Muscle of leg (tissue), 11 donors: ENCODE data around the gene NRK. TPM values are rescaled to one million over a fixed set of nuclear protein-coding genes. Genes with fewer than 3 reads are reported as not detected.

Source experiments
- DNase-seq: peaks from one replicate; pipeline ENCODE4 v3.0.0; 2013
- H3K27ac ChIP-seq: one replicate; pipeline ENCODE4 v1.5.1; 2013; ENCODE audit warnings: mild to moderate bottlenecking, low read length, control low read depth
- H3K27me3 ChIP-seq: one replicate; pipeline ENCODE4 v1.6.1; 2013; ENCODE audit warnings: low read length; ENCODE audit not compliant: control insufficient read depth, insufficient read depth
- H3K36me3 ChIP-seq: one replicate; pipeline ENCODE4 v1.6.1; 2013; ENCODE audit warnings: low read length; ENCODE audit not compliant: control insufficient read depth, insufficient read depth
- H3K4me1 ChIP-seq: one replicate; pipeline ENCODE4 v1.6.1; 2013; ENCODE audit warnings: low read length; ENCODE audit not compliant: control insufficient read depth, insufficient read depth
- H3K4me3 ChIP-seq: one replicate; pipeline ENCODE4 v1.5.1; 2013; ENCODE audit warnings: low read length, control low read depth
- H3K9me3 ChIP-seq: replicated peaks from 2 replicates; pipeline ENCODE4 v1.6.1; 2013; ENCODE audit warnings: low read depth, low read length; ENCODE audit not compliant: control insufficient read depth
- WGBS: methylation state at CpG from one replicate; pipeline ENCODE4 v1.1.5; 2013; ENCODE audit warnings: missing lambda C conversion rate; ENCODE audit not compliant: insufficient coverage; 5-methylcytosine and 5-hydroxymethylcytosine counted together
- polyA plus RNA-seq, 8 donors: library from polyadenylated mRNA; unstranded; fragments of 120-200 nt; gene quantifications; one replicate each; pipeline versions ENCODE4 v1.2.1 to v1.2.3, GENCODE V29; 2013; ENCODE audit warnings: inconsistent platforms in 1 of 8, low replicate concordance in 1 of 8; ENCODE audit not compliant: insufficient read length in 8 of 8, insufficient read depth in 1 of 8
- total RNA-seq: library from RNA; stranded (reverse); fragments of 120-200 nt; gene quantifications from one replicate; pipeline ENCODE4 v1.2.4, GENCODE V29; 2013

Gene NRK
- total and polyA plus RNA-seq, 9 donors: 113 to 225 (median 205) TPM

DNA sequence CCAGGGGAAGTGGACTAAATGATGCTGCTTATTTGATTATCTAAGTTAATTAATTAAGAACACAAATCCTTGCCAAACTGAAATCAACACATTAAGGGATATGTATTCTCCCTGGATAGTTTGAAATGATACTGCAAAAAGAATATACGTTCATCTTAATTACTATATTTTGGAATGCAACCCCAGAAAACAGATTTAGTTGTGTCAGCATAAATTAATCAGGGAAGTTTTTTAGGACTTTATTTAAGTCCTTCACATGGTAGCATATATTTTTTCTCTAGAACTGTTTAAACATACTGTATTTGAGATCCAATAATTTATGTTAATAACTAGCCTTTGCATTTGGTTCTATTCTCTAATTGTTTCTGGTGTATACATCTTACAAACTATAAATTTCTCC, 52.5 kb downstream of the NRK start:
- Histone ChIP-seq H3K36me3 (no peaks in the 10 kb centered on the region), H3K4me1 (peaks cover 5% of the 10 kb centered on the region), H3K27ac (no peak overlapping the region), H3K9me3 (no peaks in the 10 kb centered on the region), H3K4me3 (no peak overlapping the region), H3K27me3 (peaks cover 3% of the 10 kb centered on the region)
- WGBS: no CpG with 5 or more reads among the region's 1 CpG
- DNase-seq: no peak

DNA sequence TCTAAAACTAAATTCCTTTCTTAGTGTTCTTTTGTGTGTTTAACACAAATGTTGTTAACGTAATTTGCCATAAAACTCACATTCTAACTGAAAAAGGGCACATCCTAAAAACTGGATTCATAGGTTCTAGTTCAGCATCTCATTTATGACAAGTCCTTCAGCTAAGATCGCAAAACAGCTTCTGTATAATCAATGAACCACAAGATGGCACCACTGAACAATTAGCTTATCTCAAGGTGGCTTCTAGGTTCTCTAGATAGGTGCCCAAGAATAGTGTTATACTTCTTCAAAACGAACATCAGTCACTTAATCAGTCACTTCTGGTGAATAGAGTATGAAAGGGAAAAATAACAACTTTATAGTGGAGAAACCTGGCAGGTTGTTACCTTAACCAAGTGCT, 54.3 kb downstream of the NRK start:
- 60% methylated on average over 1 of the region's 3 CpGs for WGBS
- H3K4me1 ChIP-seq: peaks cover 5% of the 10 kb centered on the region

DNA sequence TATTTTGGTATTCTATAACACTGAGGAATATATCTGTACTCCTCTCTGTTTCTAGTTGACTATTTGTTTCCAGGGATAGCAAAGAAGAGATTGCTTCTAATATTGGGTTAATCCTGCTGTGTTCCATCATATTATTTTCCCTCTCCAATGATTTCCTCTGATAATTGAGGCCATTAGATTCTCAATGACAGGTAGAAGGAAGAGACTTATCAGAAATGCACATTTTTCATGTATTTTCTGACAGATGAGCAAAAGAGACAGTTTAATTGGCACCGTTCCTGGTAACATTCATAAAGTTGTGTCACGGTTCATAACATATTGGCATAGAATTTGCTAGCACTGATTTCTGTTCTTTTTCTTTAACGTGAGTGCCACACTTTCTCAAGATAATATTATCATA, 58.2 kb downstream of the NRK start:
- Histone ChIP-seq H3K27me3 (no peaks in the 10 kb centered on the region), H3K27ac (no peak overlapping the region), H3K4me3 (no peak overlapping the region), H3K36me3 (peaks cover 6% of the 10 kb centered on the region), H3K9me3 (no peaks in the 10 kb centered on the region), H3K4me1 (no peaks in the 10 kb centered on the region)
- no CpG with 5 or more reads among the region's 3 CpGs for WGBS
- no peak for DNase-seq

More for the DNA sequence above, 54.3 kb downstream of the NRK start:
- Histone ChIP-seq H3K9me3 (no peaks in the 10 kb centered on the region), H3K4me3 (no peak overlapping the region), H3K27me3 (no peaks in the 10 kb centered on the region), H3K27ac (no peak overlapping the region), H3K36me3 (no peaks in the 10 kb centered on the region)
- DNase-seq: no peak

DNA sequence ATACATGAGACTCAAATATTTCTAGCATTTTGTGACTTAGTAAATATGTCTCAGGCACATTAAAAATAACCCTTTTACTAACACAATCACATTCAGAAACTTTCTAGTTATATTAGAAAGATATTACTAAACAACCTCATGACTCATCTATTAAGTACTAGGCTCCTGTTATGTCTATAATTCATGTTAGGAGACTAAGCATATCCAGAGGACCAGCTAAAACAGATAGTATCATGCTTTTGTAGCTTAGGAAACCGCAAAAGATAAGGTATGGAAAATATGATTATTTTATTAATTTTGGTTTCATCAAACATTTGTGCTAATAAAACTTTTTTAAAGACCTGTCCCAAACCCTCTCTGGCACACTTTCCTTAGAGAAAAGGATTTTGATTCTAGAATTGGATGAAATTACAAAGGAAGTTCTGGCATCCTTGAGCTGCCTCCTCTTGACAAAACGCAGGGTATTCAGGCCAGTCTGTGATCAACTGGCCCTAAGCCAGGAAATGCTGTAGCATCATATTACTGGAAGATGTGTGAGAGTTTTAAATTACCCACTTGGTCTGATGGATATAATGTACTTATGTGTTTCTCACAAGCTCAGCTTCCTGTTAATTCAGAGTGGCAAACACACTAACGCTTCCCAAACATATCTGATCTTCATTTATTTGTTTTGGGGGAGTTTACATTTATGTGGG, 60.4 kb downstream of the NRK start:
- H3K27ac ChIP-seq: no peak overlapping the region
- H3K9me3 ChIP-seq: no peaks in the 10 kb centered on the region
- no peak overlapping the region for H3K4me3 ChIP-seq
- no peaks in the 10 kb centered on the region for H3K27me3 ChIP-seq
- WGBS: 14% methylated on average over 1 of the region's 3 CpGs
- H3K4me1 ChIP-seq: no peaks in the 10 kb centered on the region
- peaks cover 6% of the 10 kb centered on the region for H3K36me3 ChIP-seq
- peak; percentile 70 for DNase-seq

DNA sequence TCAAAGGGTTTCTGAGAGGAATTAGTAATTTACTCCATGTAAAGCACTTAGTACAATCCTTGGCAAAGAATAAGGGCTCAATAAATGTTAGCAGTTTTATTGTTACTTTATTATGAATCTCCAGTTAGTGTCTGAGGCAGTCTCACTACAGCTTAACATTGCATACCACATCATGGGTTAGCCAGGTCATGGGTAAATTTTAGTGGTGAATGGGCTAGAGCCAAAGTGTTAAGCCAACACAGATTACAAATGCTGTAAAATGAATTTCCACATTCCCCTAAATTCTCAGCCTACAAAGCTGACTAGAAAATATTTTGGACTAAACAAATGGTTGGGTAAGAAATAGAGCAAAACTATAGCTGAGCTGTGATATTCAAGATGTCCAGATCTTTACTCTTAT, 72.4 kb downstream of the NRK start:
- H3K36me3 ChIP-seq: peaks cover 13% of the 10 kb centered on the region
- no peaks in the 10 kb centered on the region for H3K27me3 ChIP-seq
- no peak for DNase-seq
- no peaks in the 10 kb centered on the region for H3K9me3 ChIP-seq
- no peak overlapping the region for H3K4me3 ChIP-seq
- no peak overlapping the region for H3K27ac ChIP-seq
- H3K4me1 ChIP-seq: no peaks in the 10 kb centered on the region

DNA sequence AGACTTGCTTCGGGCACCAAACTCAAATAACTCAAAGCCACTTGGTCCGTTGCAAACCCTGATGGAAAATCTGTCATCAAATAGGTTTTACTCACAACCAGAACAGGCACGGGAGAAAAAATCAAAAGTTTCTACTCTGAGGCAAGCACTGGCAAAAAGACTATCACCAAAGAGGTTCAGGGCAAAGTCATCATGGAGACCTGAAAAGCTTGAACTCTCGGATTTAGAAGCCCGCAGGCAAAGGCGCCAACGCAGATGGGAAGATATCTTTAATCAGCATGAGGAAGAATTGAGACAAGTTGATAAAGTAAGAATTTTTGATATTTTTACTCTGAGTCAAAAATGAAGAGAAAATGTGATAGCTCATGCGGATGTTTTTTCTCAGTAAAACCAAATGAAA, 87.2 kb downstream of the NRK start:
- Histone ChIP-seq H3K36me3 (peaks cover 11% of the 10 kb centered on the region), H3K27ac (no peak overlapping the region), H3K4me3 (no peak overlapping the region), H3K4me1 (no peaks in the 10 kb centered on the region), H3K27me3 (peaks cover 14% of the 10 kb centered on the region), H3K9me3 (no peaks in the 10 kb centered on the region)
- no peak for DNase-seq
- WGBS: 83% methylated on average over 4 of the region's 8 CpGs

DNA sequence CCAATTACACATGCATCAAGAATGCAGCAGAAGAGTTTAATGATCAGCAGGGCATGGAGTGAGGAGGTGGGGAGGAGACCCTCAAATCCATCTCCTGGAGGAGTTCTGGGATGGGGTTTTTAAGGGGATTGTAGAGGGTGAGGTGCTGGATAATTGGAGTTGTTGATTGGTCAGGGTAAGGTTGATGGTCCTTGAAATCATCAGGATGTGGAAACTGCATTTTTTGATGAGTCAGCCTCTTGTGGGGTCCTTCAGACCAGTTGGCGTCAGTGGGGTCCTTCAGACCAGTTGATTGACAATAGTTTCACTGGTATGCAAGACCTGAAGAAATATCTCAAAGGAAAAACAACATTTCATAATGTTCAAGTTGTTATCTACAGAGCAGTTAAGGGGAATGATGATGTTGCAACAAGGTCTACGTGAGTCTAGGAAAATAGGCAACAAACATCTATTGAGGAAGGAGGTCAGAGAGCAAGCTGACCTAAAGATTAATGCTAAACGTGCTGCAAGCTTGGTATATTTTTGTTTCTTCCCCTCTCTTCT, 88.3 kb downstream of the NRK start:
- peaks cover 11% of the 10 kb centered on the region for H3K36me3 ChIP-seq
- H3K27me3 ChIP-seq: peaks cover 14% of the 10 kb centered on the region
- no peak overlapping the region for H3K4me3 ChIP-seq
- no peak overlapping the region for H3K27ac ChIP-seq
- H3K4me1 ChIP-seq: no peaks in the 10 kb centered on the region
- H3K9me3 ChIP-seq: no peaks in the 10 kb centered on the region
- WGBS: no CpG with 5 or more reads among the region's 3 CpGs
- no peak for DNase-seq

DNA sequence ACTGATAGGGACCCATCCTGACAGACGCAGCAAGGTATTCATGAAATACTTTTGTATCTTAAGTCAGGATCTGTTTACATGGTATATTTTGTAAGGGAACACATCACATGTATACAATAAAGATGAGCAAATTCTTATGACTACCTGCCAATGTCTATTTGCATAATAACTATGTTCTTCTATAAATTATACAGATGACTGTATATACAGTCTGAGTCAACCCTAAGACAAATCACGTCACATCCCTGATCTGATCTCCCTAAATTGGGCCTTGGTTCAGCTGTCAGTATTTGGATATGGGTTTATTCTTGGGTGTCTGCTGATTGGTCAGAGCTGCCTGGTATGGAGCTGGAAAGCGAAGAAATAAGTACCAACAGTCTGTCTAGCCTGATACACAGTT, 122.9 kb downstream of the NRK start:
- H3K4me3 ChIP-seq: no peak overlapping the region
- WGBS: no CpG with 5 or more reads among the region's 3 CpGs
- H3K27me3 ChIP-seq: no peaks in the 10 kb centered on the region
- H3K36me3 ChIP-seq: peaks cover 22% of the 10 kb centered on the region
- no peaks in the 10 kb centered on the region for H3K4me1 ChIP-seq
- H3K27ac ChIP-seq: no peak overlapping the region
- no peak for DNase-seq
- no peaks in the 10 kb centered on the region for H3K9me3 ChIP-seq

DNA sequence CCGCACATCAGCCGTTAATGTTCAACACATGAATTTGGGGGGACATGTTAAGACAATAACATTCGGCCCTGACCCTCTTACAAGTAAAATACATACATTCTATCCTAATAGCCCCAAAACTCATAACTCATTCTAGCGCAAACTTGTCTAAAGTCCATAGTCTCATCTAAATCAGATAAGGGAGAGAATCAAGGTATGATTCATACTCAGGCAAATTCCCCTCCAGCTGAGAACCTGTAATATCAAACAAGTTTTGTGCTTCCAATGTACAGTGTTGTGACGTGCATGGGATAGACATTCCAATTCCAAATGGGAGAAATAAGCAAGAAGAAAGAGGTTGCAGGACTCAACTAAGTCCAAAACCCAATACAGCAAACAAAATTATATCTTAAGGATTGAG, 147.1 kb downstream of the NRK start:
- no peaks in the 10 kb centered on the region for H3K36me3 ChIP-seq
- no peaks in the 10 kb centered on the region for H3K9me3 ChIP-seq
- H3K4me1 ChIP-seq: no peaks in the 10 kb centered on the region
- no peak overlapping the region for H3K4me3 ChIP-seq
- 75% methylated on average over 3 of the region's 5 CpGs for WGBS
- H3K27me3 ChIP-seq: peaks cover 15% of the 10 kb centered on the region
- DNase-seq: no peak
- H3K27ac ChIP-seq: no peak overlapping the region

DNA sequence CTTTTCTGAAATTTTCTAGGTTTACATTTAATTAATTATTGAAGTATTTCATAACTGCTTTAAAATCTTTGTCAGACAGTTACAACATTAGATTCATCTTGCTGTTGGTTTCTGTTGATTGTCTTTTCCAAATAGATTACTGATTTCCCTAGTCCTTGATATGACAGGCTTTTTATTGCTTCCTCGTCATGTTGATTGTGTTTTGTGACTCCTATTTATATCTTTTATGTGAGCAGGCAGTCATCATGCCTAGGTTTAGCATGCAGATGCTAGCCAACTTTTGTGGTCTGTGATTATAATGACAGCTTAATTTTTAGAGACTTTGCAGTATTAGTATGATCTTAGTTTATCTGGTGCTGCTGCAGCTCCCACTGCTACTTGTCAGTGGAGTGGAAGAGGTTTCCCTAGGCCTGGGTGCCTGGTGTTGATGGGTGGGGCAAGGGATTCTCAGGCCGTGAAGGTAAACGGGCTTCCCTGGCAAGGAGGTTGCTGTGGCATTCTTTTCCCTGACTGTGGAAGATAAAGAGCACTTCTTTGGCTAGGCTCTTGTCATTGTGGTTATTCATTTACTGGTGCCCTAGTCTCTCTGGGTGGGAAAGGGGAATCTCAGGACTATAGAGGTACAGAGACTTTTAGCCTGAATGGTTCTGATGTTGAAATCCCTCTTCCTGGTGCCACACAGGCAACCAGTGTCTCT, 150.5 kb downstream of the NRK start:
- H3K36me3 ChIP-seq: no peaks in the 10 kb centered on the region
- peaks cover 15% of the 10 kb centered on the region for H3K27me3 ChIP-seq
- no peaks in the 10 kb centered on the region for H3K4me1 ChIP-seq
- no peak overlapping the region for H3K27ac ChIP-seq
- peaks cover 2% of the 10 kb centered on the region for H3K9me3 ChIP-seq
- no peak for DNase-seq
- H3K4me3 ChIP-seq: no peak overlapping the region
- 52% methylated on average over 2 of the region's 3 CpGs for WGBS
